ENCODE results near the gene NALCN. TPM values are rescaled to one million over a fixed set of nuclear protein-coding genes. Genes with fewer than 3 reads are reported as not detected.

The NALCN gene
- total and polyA plus RNA-seq, 10 of the 15 experiments (the other 5 are each of a cell fraction or from before 2014, with no cell fraction given), result under 0.01 TPM; not detected in 9

DNA sequence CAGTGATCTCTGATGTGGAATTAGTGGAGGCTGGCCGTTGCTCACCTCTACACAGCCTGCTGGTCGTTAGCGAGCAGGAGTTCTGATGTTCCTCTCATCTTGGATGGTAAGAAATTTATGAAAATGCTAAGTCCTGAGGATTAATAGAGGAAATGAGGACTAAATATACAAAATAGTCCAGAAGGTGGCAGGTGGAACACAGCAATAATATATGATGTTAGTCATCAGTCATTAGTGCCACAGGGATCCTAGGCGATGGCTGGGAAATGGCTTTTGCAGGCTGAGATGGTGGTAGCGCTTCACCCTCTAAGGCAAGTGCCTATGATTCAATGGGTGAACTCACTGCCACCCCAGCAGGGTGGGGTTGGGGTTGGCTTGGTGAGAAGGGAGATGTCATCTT lies 403.1 kb downstream of the NALCN start:
- RAD21 ChIA-PET (ENCODE audit: unreplicated experiment), result no interaction called here
- WGBS (ENCODE audit: insufficient coverage, insufficient replicate concordance, low lambda C conversion rate, missing lambda C conversion rate), result 67% methylated on average over 5 of the region's 5 CpGs
- DNase-seq (ENCODE audit: low read depth, low spot score) (no peak), ATAC-seq (no peak), FAIRE-seq (no peak)
- H3K4me2 ChIP-seq (ENCODE audit: control insufficient read depth, insufficient read depth), result no peak overlapping the region
- in situ Hi-C loops (cut with MboI), result no loop called here
- no peaks in the 10 kb centered on the region for H3K36me3 ChIP-seq (ENCODE audit: control insufficient read depth in 2 of 2, insufficient read depth in 2 of 2, low read length in 1 of 2)
- no peak overlapping the region for H3K27ac ChIP-seq (ENCODE audit: control insufficient read depth, insufficient read depth)
- H3K4me1 ChIP-seq (ENCODE audit: control insufficient read depth, insufficient read depth, low read length), result no peaks in the 10 kb centered on the region
- no peak for TF ChIP-seq CHD4 (IDR thresholded peaks at IDR 0.05)
- TF ChIP-seq, protein P1, sequence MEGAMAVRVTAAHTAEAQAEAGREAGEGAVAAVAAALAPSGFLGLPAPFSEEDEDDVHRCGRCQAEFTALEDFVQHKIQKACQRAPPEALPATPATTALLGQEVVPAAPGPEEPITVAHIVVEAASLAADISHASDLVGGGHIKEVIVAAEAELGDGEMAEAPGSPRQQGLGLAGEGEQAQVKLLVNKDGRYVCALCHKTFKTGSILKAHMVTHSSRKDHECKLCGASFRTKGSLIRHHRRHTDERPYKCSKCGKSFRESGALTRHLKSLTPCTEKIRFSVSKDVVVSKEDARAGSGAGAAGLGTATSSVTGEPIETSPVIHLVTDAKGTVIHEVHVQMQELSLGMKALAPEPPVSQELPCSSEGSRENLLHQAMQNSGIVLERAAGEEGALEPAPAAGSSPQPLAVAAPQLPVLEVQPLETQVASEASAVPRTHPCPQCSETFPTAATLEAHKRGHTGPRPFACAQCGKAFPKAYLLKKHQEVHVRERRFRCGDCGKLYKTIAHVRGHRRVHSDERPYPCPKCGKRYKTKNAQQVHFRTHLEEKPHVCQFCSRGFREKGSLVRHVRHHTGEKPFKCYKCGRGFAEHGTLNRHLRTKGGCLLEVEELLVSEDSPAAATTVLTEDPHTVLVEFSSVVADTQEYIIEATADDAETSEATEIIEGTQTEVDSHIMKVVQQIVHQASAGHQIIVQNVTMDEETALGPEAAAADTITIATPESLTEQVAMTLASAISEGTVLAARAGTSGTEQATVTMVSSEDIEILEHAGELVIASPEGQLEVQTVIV (IDR thresholded peaks at IDR 0.05; ENCODE audit: borderline replicate concordance, partially characterized antibody), result no peak
- no peak for TF ChIP-seq FOXK2 (IDR thresholded peaks at IDR 0.05)
- no peak for TF ChIP-seq STAT1 (conservative IDR thresholded peaks at IDR 0.05)
- TF ChIP-seq SMAD1 (IDR thresholded peaks at IDR 0.05; ENCODE audit: low read depth, partially characterized antibody), result no peak
- TF ChIP-seq ZNF217 (IDR thresholded peaks at IDR 0.05), result no peak
- TF ChIP-seq, protein P2, sequence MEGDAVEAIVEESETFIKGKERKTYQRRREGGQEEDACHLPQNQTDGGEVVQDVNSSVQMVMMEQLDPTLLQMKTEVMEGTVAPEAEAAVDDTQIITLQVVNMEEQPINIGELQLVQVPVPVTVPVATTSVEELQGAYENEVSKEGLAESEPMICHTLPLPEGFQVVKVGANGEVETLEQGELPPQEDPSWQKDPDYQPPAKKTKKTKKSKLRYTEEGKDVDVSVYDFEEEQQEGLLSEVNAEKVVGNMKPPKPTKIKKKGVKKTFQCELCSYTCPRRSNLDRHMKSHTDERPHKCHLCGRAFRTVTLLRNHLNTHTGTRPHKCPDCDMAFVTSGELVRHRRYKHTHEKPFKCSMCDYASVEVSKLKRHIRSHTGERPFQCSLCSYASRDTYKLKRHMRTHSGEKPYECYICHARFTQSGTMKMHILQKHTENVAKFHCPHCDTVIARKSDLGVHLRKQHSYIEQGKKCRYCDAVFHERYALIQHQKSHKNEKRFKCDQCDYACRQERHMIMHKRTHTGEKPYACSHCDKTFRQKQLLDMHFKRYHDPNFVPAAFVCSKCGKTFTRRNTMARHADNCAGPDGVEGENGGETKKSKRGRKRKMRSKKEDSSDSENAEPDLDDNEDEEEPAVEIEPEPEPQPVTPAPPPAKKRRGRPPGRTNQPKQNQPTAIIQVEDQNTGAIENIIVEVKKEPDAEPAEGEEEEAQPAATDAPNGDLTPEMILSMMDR (IDR thresholded peaks at IDR 0.05 in 2 of 3, conservative IDR thresholded peaks at IDR 0.05 in 1 of 3; ENCODE audit: control insufficient read depth in 2 of 3, extremely low read depth in 1 of 3, insufficient read depth in 1 of 3, low read depth in 3 of 3, low read length in 3 of 3), result no peak
- TF ChIP-seq STAT3 (IDR thresholded peaks at IDR 0.05; ENCODE audit: low read depth, low read length), result no peak
- no peak for TF ChIP-seq TARDBP (IDR thresholded peaks at IDR 0.05; ENCODE audit: borderline replicate concordance)
- no peak for TF ChIP-seq SIX5 (IDR thresholded peaks at IDR 0.05; ENCODE audit: low read depth, low read length, severe bottlenecking)
- no peak for TF ChIP-seq BACH1 (IDR thresholded peaks at IDR 0.05; ENCODE audit: borderline replicate concordance)
- TF ChIP-seq CREB1 (IDR thresholded peaks at IDR 0.05; ENCODE audit: low read depth), result no peak
- no peak for TF ChIP-seq NFYA (IDR thresholded peaks at IDR 0.05; ENCODE audit: borderline replicate concordance, low read depth, low read length)
- no peak for TF ChIP-seq KLF5 (IDR thresholded peaks at IDR 0.05; ENCODE audit: partially characterized antibody)
- TF ChIP-seq TCF3 (IDR thresholded peaks at IDR 0.05; ENCODE audit: borderline replicate concordance, insufficient read depth, low read depth, low read length), result no peak
- no peak for TF ChIP-seq IKZF1 (conservative IDR thresholded peaks at IDR 0.05)
- no peaks in the 10 kb centered on the region for H3K27me3 ChIP-seq (replicated peaks in 1 of 2; ENCODE audit: control insufficient read depth in 2 of 2, insufficient read depth in 2 of 2, low read length in 1 of 2)
- H2AFZ ChIP-seq (ENCODE audit: control insufficient read depth, low read depth, low read length), result no peak overlapping the region
- CTCF ChIA-PET, result no interaction called here
- H4K20me1 ChIP-seq (ENCODE audit: control insufficient read depth, insufficient read depth), result no peaks in the 10 kb centered on the region
- no peaks in the 10 kb centered on the region for H3K79me2 ChIP-seq (ENCODE audit: control insufficient read depth, insufficient read depth, low read length)
- H3K4me3 ChIP-seq, result no peak overlapping the region
- intact Hi-C loops (cut with micrococcal nuclease; ENCODE audit: unreplicated experiment), result no loop called here
- no peak overlapping the region for H3K9ac ChIP-seq (ENCODE audit: control insufficient read depth, insufficient read depth, low read length)
- no TSS peak for BruUV-seq (replicated peaks)
- SMC1A ChIA-PET (ENCODE audit: uncharacterized antibody, unreplicated experiment), result no interaction called here
- H3K9me3 ChIP-seq (replicated peaks; ENCODE audit: control insufficient read depth, insufficient read depth, low read length), result no peaks in the 10 kb centered on the region
- POLR2A ChIA-PET, result no interaction called here
